Limb (tissue), 2 donors: ENCODE measurements around the gene CNTROB.

Experiments used
- DNase-seq, 2 donors: peaks; one replicate each; pipeline ENCODE4 v3.0.0-alpha.2; 2016; ENCODE audit errors: extremely low spot score in 2 of 2

CNTROB gene

GRCh38 chr17:7909089-7909488, 22.9 kb upstream of the CNTROB start:
- no peak for DNase-seq

GRCh38 chr17:7910281-7910680, 21.7 kb upstream of the CNTROB start:
- no peak for DNase-seq

GRCh38 chr17:7910711-7911110, 21.3 kb upstream of the CNTROB start:
- no peak for DNase-seq

- DNase-seq: no peak
Observed at GRCh38 chr17:7911116-7911515, 20.9 kb upstream of the CNTROB start.

GRCh38 chr17:7912927-7913524, 19.0 kb upstream of the CNTROB start:
- peak in 1 of 2 donors; percentile 60 for DNase-seq

GRCh38 chr17:7915179-7915610, 16.8 kb upstream of the CNTROB start:
- peak in 1 of 2 donors; percentile 5 for DNase-seq

- peak; percentile 97 to 98 for DNase-seq
Observed at GRCh38 chr17:7915611-7916384, 16.2 kb upstream of the CNTROB start, which contains the start of gene RNF227. TSS of gene RNF227 (minus strand) at chr17:7916289. CDS start at chr17:7916195, 94 bp downstream.

- no peak for DNase-seq
Observed at GRCh38 chr17:7916385-7916682, 15.7 kb upstream of the CNTROB start.

GRCh38 chr17:7916808-7917207, 15.2 kb upstream of the CNTROB start:
- DNase-seq: no peak

GRCh38 chr17:7922269-7922844, 9.6 kb upstream of the CNTROB start:
- DNase-seq: peak in 1 of 2 donors; percentile 16

- DNase-seq: peak; percentile 92 to 94
Observed at GRCh38 chr17:7922845-7923628, 9.0 kb upstream of the CNTROB start.

GRCh38 chr17:7927596-7927995, 4.4 kb upstream of the CNTROB start:
- no peak for DNase-seq

- DNase-seq: peak; percentile 83 to 86
Observed at GRCh38 chr17:7929158-7930023, 2.6 kb upstream of the CNTROB start, which contains the start of gene KCNAB3. TSS of gene KCNAB3 (minus strand) at chr17:7929856. CDS start at chr17:7929435, 421 bp downstream.

GRCh38 chr17:7930841-7931631, 970 bp upstream of the CNTROB start:
- no peak for DNase-seq

GRCh38 chr17:7932483-7932891, 481 bp downstream of the CNTROB start:
- peak in 1 of 2 donors; percentile 49 for DNase-seq

- DNase-seq: no peak
Observed at GRCh38 chr17:7932949-7933348, 943 bp downstream of the CNTROB start.

GRCh38 chr17:7935859-7936258, 3.9 kb downstream of the CNTROB start:
- DNase-seq: no peak

GRCh38 chr17:7940034-7940433, 8.0 kb downstream of the CNTROB start:
- no peak for DNase-seq

- no peak for DNase-seq
Observed at GRCh38 chr17:7940743-7941142, 8.7 kb downstream of the CNTROB start.

- DNase-seq: no peak
Observed at GRCh38 chr17:7943291-7943690, 11.3 kb downstream of the CNTROB start.
